ENCODE data around the gene TBC1D23.

DNA sequence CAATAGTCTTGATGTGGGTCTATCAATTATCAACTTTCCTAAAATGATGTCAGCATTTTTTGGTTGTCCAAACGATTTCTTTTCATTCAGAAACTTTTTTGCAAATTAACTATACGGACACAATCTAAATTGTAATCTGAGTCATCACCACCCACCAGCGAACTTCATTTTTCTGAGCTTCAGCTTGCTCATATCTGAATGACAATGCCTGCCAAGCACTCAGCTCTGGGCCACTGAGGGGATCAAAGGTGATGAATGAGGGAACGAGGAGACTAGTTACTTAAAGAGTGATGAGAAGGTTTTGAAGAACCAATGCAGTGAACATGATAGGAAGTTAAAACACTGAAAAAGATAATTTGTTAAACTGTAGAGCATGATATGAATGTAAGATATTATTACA, 14.9 kb upstream of the TBC1D23 start:
- TF ChIP-seq, protein P1, sequence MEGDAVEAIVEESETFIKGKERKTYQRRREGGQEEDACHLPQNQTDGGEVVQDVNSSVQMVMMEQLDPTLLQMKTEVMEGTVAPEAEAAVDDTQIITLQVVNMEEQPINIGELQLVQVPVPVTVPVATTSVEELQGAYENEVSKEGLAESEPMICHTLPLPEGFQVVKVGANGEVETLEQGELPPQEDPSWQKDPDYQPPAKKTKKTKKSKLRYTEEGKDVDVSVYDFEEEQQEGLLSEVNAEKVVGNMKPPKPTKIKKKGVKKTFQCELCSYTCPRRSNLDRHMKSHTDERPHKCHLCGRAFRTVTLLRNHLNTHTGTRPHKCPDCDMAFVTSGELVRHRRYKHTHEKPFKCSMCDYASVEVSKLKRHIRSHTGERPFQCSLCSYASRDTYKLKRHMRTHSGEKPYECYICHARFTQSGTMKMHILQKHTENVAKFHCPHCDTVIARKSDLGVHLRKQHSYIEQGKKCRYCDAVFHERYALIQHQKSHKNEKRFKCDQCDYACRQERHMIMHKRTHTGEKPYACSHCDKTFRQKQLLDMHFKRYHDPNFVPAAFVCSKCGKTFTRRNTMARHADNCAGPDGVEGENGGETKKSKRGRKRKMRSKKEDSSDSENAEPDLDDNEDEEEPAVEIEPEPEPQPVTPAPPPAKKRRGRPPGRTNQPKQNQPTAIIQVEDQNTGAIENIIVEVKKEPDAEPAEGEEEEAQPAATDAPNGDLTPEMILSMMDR (IDR thresholded peaks at IDR 0.05): no peak
- TF ChIP-seq POLR2A (IDR thresholded peaks at IDR 0.05) (no peak), POLR2AphosphoS5 (IDR thresholded peaks at IDR 0.05) (no peak)
